ENCODE results near the gene SMC1A.
"Not testable (repeated sequence)": the region's sequence is repeated elsewhere in the genome, so short reads cannot be mapped to it uniquely, and the experiment has no call there.

DNA sequence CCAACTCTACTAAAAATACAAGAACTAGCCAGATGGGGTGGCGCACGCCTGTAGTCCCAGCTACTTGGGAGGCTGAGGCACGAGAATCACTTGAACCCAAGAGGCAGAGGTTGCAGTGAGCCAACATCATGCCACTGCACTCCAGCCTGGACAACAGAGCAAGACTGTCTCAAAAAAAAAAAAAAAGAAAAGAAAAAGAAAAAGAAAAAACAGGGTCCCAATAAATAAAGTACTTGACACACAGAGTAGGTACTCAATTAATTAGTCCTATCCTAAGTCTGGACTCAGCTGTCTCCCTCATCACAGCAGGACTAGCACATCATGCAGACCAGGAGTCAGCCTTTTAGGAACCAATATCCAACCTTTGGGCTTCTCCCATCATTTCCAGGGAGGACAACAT lies 2.1 kb downstream of the SMC1A start:
- not testable (repeated sequence) for TF ChIP-seq ZNF600 (tag by site-specific recombination; IDR thresholded peaks at IDR 0.05); ZNF140 (tag by site-specific recombination; IDR thresholded peaks at IDR 0.05); ZNF785 (tag by site-specific recombination; IDR thresholded peaks at IDR 0.05); ZNF660 (tag by site-specific recombination; IDR thresholded peaks at IDR 0.05); ZNF138 (tag by site-specific recombination; IDR thresholded peaks at IDR 0.05; ENCODE audit: borderline replicate concordance); KLF16 (tag by site-specific recombination; IDR thresholded peaks at IDR 0.05); SALL2 (tag by site-specific recombination; IDR thresholded peaks at IDR 0.05; ENCODE audit: borderline replicate concordance); KLF1 (tag by site-specific recombination; IDR thresholded peaks at IDR 0.05); ZNF707 (tag by site-specific recombination; IDR thresholded peaks at IDR 0.05)
- TF ChIP-seq, protein P1, sequence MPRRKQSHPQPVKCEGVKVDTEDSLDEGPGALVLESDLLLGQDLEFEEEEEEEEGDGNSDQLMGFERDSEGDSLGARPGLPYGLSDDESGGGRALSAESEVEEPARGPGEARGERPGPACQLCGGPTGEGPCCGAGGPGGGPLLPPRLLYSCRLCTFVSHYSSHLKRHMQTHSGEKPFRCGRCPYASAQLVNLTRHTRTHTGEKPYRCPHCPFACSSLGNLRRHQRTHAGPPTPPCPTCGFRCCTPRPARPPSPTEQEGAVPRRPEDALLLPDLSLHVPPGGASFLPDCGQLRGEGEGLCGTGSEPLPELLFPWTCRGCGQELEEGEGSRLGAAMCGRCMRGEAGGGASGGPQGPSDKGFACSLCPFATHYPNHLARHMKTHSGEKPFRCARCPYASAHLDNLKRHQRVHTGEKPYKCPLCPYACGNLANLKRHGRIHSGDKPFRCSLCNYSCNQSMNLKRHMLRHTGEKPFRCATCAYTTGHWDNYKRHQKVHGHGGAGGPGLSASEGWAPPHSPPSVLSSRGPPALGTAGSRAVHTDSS (tag by site-specific recombination; IDR thresholded peaks at IDR 0.05) = not testable (repeated sequence)
- TF ChIP-seq, protein P2, sequence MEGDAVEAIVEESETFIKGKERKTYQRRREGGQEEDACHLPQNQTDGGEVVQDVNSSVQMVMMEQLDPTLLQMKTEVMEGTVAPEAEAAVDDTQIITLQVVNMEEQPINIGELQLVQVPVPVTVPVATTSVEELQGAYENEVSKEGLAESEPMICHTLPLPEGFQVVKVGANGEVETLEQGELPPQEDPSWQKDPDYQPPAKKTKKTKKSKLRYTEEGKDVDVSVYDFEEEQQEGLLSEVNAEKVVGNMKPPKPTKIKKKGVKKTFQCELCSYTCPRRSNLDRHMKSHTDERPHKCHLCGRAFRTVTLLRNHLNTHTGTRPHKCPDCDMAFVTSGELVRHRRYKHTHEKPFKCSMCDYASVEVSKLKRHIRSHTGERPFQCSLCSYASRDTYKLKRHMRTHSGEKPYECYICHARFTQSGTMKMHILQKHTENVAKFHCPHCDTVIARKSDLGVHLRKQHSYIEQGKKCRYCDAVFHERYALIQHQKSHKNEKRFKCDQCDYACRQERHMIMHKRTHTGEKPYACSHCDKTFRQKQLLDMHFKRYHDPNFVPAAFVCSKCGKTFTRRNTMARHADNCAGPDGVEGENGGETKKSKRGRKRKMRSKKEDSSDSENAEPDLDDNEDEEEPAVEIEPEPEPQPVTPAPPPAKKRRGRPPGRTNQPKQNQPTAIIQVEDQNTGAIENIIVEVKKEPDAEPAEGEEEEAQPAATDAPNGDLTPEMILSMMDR (tag by site-specific recombination; IDR thresholded peaks at IDR 0.05) = not testable (repeated sequence)
- TF ChIP-seq, protein P3, sequence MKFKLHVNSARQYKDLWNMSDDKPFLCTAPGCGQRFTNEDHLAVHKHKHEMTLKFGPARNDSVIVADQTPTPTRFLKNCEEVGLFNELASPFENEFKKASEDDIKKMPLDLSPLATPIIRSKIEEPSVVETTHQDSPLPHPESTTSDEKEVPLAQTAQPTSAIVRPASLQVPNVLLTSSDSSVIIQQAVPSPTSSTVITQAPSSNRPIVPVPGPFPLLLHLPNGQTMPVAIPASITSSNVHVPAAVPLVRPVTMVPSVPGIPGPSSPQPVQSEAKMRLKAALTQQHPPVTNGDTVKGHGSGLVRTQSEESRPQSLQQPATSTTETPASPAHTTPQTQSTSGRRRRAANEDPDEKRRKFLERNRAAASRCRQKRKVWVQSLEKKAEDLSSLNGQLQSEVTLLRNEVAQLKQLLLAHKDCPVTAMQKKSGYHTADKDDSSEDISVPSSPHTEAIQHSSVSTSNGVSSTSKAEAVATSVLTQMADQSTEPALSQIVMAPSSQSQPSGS (tag by site-specific recombination; IDR thresholded peaks at IDR 0.05; ENCODE audit: low read depth) = not testable (repeated sequence)
- TF ChIP-seq, protein P4, sequence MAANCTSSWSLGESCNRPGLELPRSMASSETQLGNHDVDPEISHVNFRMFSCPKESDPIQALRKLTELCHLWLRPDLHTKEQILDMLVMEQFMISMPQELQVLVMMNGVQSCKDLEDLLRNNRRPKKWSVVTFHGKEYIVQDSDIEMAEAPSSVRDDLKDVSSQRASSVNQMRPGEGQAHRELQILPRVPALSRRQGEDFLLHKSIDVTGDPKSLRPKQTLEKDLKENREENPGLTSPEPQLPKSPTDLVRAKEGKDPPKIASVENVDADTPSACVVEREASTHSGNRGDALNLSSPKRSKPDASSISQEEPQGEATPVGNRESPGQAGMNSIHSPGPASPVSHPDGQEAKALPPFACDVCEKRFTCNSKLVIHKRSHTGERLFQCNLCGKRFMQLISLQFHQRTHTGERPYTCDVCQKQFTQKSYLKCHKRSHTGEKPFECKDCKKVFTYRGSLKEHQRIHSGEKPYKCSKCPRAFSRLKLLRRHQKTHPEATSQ (tag by site-specific recombination; IDR thresholded peaks at IDR 0.05) = not testable (repeated sequence)
